ENCODE results near the gene GALNT9. TPM values are rescaled to one million over a fixed set of nuclear protein-coding genes. Genes with fewer than 3 reads are reported as not detected.

Gene GALNT9
- total and polyA plus RNA-seq, 4 experiments from 2014 or later: 0.61 TPM; not detected in 3

- peaks cover 4 to 9% of the 10 kb centered on the region in 2 donors for H3K27me3 Mint-ChIP-seq
- Histone ChIP-seq H3K9me3 (ENCODE audit: control insufficient read depth in 1 of 2, low read length in 2 of 2) (peaks cover 0 to 3% of the 10 kb centered on the region in 2 donors), H3K27ac (ENCODE audit: low read depth, low read length) (no peak overlapping the region), H3K4me3 (ENCODE audit: low read length in 2 of 2) (no peak overlapping the region), H3K27me3 (ENCODE audit: insufficient read depth, low read length) (no peaks in the 10 kb centered on the region), H3K36me3 (ENCODE audit: insufficient read depth, low read length) (no peaks in the 10 kb centered on the region), H3K4me1 (ENCODE audit: insufficient read depth, low read length) (no peaks in the 10 kb centered on the region)
- H3K4me3 Mint-ChIP-seq: no peak overlapping the region
- no peaks in the 10 kb centered on the region for H3K36me3 Mint-ChIP-seq
- DNase-seq: no peak
- POLR2A ChIA-PET (ENCODE audit: partially characterized antibody): no interaction called here
- intact Hi-C loops (cut with micrococcal nuclease): no loop called here
- H3K9me3 Mint-ChIP-seq: no peaks in the 10 kb centered on the region
- no peak overlapping the region for H3K27ac Mint-ChIP-seq
- CTCF ChIA-PET (ENCODE audit: partially characterized antibody): no interaction called here
- peaks cover 5 to 8% (median 7%) of the 10 kb centered on the region in 4 donors for H3K4me1 Mint-ChIP-seq
Observed at GRCh38 chr12:132344601-132345000, 15.2 kb upstream of the GALNT9 start.

- H3K4me1 ChIP-seq (ENCODE audit: insufficient read depth, low read length): no peaks in the 10 kb centered on the region
- no peaks in the 10 kb centered on the region for H3K36me3 Mint-ChIP-seq
- H3K9me3 ChIP-seq (ENCODE audit: control insufficient read depth in 1 of 2, low read length in 2 of 2): peaks cover 0 to 3% of the 10 kb centered on the region in 2 donors
- no peaks in the 10 kb centered on the region for H3K9me3 Mint-ChIP-seq
- peaks cover 5 to 8% (median 7%) of the 10 kb centered on the region in 4 donors for H3K4me1 Mint-ChIP-seq
- CTCF ChIA-PET (ENCODE audit: partially characterized antibody): no interaction called here
- H3K27ac Mint-ChIP-seq: no peak overlapping the region
- H3K27me3 Mint-ChIP-seq: peaks cover 4 to 9% of the 10 kb centered on the region in 2 donors
- POLR2A ChIA-PET (ENCODE audit: partially characterized antibody): no interaction called here
- H3K4me3 ChIP-seq (ENCODE audit: low read length in 2 of 2): no peak overlapping the region
- H3K27me3 ChIP-seq (ENCODE audit: insufficient read depth, low read length): no peaks in the 10 kb centered on the region
- H3K36me3 ChIP-seq (ENCODE audit: insufficient read depth, low read length): no peaks in the 10 kb centered on the region
- no peak overlapping the region for H3K27ac ChIP-seq (ENCODE audit: low read depth, low read length)
- DNase-seq: no peak
- no peak overlapping the region for H3K4me3 Mint-ChIP-seq
- intact Hi-C loops (cut with micrococcal nuclease): no loop called here
Observed at GRCh38 chr12:132344181-132344580, 14.8 kb upstream of the GALNT9 start.

GRCh38 chr12:132343294-132344004, 14.1 kb upstream of the GALNT9 start:
- DNase-seq: no peak
- Histone ChIP-seq H3K27me3 (ENCODE audit: insufficient read depth, low read length) (no peaks in the 10 kb centered on the region), H3K4me1 (ENCODE audit: insufficient read depth, low read length) (no peaks in the 10 kb centered on the region), H3K27ac (ENCODE audit: low read depth, low read length) (no peak overlapping the region), H3K4me3 (ENCODE audit: low read length in 2 of 2) (no peak overlapping the region), H3K36me3 (ENCODE audit: insufficient read depth, low read length) (no peaks in the 10 kb centered on the region), H3K9me3 (ENCODE audit: control insufficient read depth in 1 of 2, low read length in 2 of 2) (peaks cover 0 to 3% of the 10 kb centered on the region in 2 donors)
- intact Hi-C loops (cut with micrococcal nuclease): no loop called here
- Mint-ChIP-seq H3K27me3 (peaks cover 4 to 9% of the 10 kb centered on the region in 2 donors), H3K36me3 (no peaks in the 10 kb centered on the region), H3K9me3 (no peaks in the 10 kb centered on the region), H3K4me3 (peak overlapping the region in 1 of 8 donors; percentile 1), H3K4me1 (peaks cover 5 to 8% (median 7%) of the 10 kb centered on the region in 4 donors), H3K27ac (peak overlapping the region in 1 of 7 donors; percentile 30)
- CTCF ChIA-PET (ENCODE audit: partially characterized antibody): interaction anchor here (1.4 kb wide), 1 partner anchor 190 kb away, joined by 4 read pairs; no protein-coding TSS in a partner anchor
- POLR2A ChIA-PET (ENCODE audit: partially characterized antibody): no interaction called here

- no peak for DNase-seq
- peaks cover 0 to 3% of the 10 kb centered on the region in 2 donors for H3K9me3 ChIP-seq (ENCODE audit: control insufficient read depth in 1 of 2, low read length in 2 of 2)
- H3K36me3 ChIP-seq (ENCODE audit: insufficient read depth, low read length): no peaks in the 10 kb centered on the region
- H3K27me3 ChIP-seq (ENCODE audit: insufficient read depth, low read length): no peaks in the 10 kb centered on the region
- H3K9me3 Mint-ChIP-seq: no peaks in the 10 kb centered on the region
- peaks cover 6 to 9% of the 10 kb centered on the region in 2 donors for H3K27me3 Mint-ChIP-seq
- H3K27ac Mint-ChIP-seq: peak overlapping the region in 2 of 7 donors; percentile 30 to 75
- no peak overlapping the region for H3K4me3 ChIP-seq (ENCODE audit: low read length in 2 of 2)
- H3K4me1 ChIP-seq (ENCODE audit: insufficient read depth, low read length): no peaks in the 10 kb centered on the region
- no peaks in the 10 kb centered on the region for H3K36me3 Mint-ChIP-seq
- peaks cover 5 to 8% (median 7%) of the 10 kb centered on the region in 4 donors for H3K4me1 Mint-ChIP-seq
- intact Hi-C loops (cut with micrococcal nuclease): no loop called here
- H3K27ac ChIP-seq (ENCODE audit: low read depth, low read length): no peak overlapping the region
- peak overlapping the region in 1 of 8 donors; percentile 46 for H3K4me3 Mint-ChIP-seq
- ChIA-PET POLR2A (ENCODE audit: partially characterized antibody) (no interaction called here), CTCF (ENCODE audit: partially characterized antibody) (interaction anchor here (1.4 kb wide), 1 partner anchor 189 kb away, joined by 4 read pairs; no protein-coding TSS in a partner anchor)
Observed at GRCh38 chr12:132342251-132343227, 13.2 kb upstream of the GALNT9 start.

- peaks cover 5 to 8% (median 7%) of the 10 kb centered on the region in 4 donors for H3K4me1 Mint-ChIP-seq
- no peak overlapping the region for H3K4me3 Mint-ChIP-seq
- peaks cover 8 to 9% of the 10 kb centered on the region in 2 donors for H3K27me3 Mint-ChIP-seq
- no peak overlapping the region for H3K27ac Mint-ChIP-seq
- H3K27me3 ChIP-seq (ENCODE audit: insufficient read depth, low read length): no peaks in the 10 kb centered on the region
- no peak overlapping the region for H3K4me3 ChIP-seq (ENCODE audit: low read length in 2 of 2)
- H3K9me3 ChIP-seq (ENCODE audit: control insufficient read depth in 1 of 2, low read length in 2 of 2): peaks cover 0 to 3% of the 10 kb centered on the region in 2 donors
- no peaks in the 10 kb centered on the region for H3K9me3 Mint-ChIP-seq
- H3K36me3 ChIP-seq (ENCODE audit: insufficient read depth, low read length): no peaks in the 10 kb centered on the region
- DNase-seq: no peak
- ChIA-PET CTCF (ENCODE audit: partially characterized antibody) (no interaction called here), POLR2A (ENCODE audit: partially characterized antibody) (no interaction called here)
- no peak overlapping the region for H3K27ac ChIP-seq (ENCODE audit: low read depth, low read length)
- intact Hi-C loops (cut with micrococcal nuclease): no loop called here
- no peaks in the 10 kb centered on the region for H3K36me3 Mint-ChIP-seq
- H3K4me1 ChIP-seq (ENCODE audit: insufficient read depth, low read length): no peaks in the 10 kb centered on the region
Observed at GRCh38 chr12:132341318-132342050, 12.1 kb upstream of the GALNT9 start.

- no peak overlapping the region for H3K4me3 ChIP-seq (ENCODE audit: low read length in 2 of 2)
- no peak overlapping the region for H3K27ac Mint-ChIP-seq
- peaks cover 5 to 8% (median 7%) of the 10 kb centered on the region in 4 donors for H3K4me1 Mint-ChIP-seq
- DNase-seq: no peak
- POLR2A ChIA-PET (ENCODE audit: partially characterized antibody): no interaction called here
- no peaks in the 10 kb centered on the region for H3K36me3 Mint-ChIP-seq
- H3K27me3 Mint-ChIP-seq: peaks cover 8 to 9% of the 10 kb centered on the region in 2 donors
- no peak overlapping the region for H3K4me3 Mint-ChIP-seq
- H3K36me3 ChIP-seq (ENCODE audit: insufficient read depth, low read length): no peaks in the 10 kb centered on the region
- intact Hi-C loops (cut with micrococcal nuclease): no loop called here
- no peaks in the 10 kb centered on the region for H3K4me1 ChIP-seq (ENCODE audit: insufficient read depth, low read length)
- H3K9me3 ChIP-seq (ENCODE audit: control insufficient read depth in 1 of 2, low read length in 2 of 2): peaks cover 0 to 3% of the 10 kb centered on the region in 2 donors
- CTCF ChIA-PET (ENCODE audit: partially characterized antibody): no interaction called here
- no peaks in the 10 kb centered on the region for H3K27me3 ChIP-seq (ENCODE audit: insufficient read depth, low read length)
- no peaks in the 10 kb centered on the region for H3K9me3 Mint-ChIP-seq
- H3K27ac ChIP-seq (ENCODE audit: low read depth, low read length): no peak overlapping the region
Observed at GRCh38 chr12:132340266-132341035, 11.1 kb upstream of the GALNT9 start.

All from CD4-positive, alpha-beta memory T cell (primary cell).